CD4-positive, alpha-beta T cell treated with Interleukin-15 for 1 hour (primary cell): Measurements from ENCODE around the gene GEMIN5.

ENCODE experiments used
- DNase-seq: peaks from one replicate; pipeline ENCODE4 v3.0.0-alpha.2; 2020

Gene GEMIN5

GRCh38 chr5:154841273-154841661 is 96.7 kb downstream of the GEMIN5 start:
- DNase-seq = no peak

GRCh38 chr5:154840435-154841272 is 97.4 kb downstream of the GEMIN5 start:
- no peak for DNase-seq
